GM12878 (cell line): ENCODE data around the gene RABL2A. TPM values are rescaled to one million over a fixed set of nuclear protein-coding genes. Genes with fewer than 3 reads are reported as not detected.
"Not testable (repeated sequence)": the region's sequence is repeated elsewhere in the genome, so short reads cannot be mapped to it uniquely, and the experiment has no call there.

ENCODE experiments used
- ATAC-seq: fragments of 200-7000 bp; cut with Tn5 transposase; 3 replicates; pipeline ENCODE4 v1.9.1; 2020; ENCODE audit warnings: mild to moderate bottlenecking, moderate library complexity
- BruUV-seq: library from RNA; stranded (reverse); fragments of 400-500 nt; replicated peaks from 2 replicates; lab custom pipeline; 2021; lab: Mats Ljungman, UMichigan
- CTCF ChIA-PET: fragments of 300-600 bp; sonication (Branson Sonifier 250); formaldehyde crosslinking; extraction: SDS; loops from one replicate; lab custom pipeline; 2021; ENCODE audit warnings: inconsistent platforms; lab: Yijun Ruan, JAX
- POLR2A ChIA-PET: fragments of 350-600 bp; formaldehyde crosslinking; extraction: SDS; loops from one replicate; lab custom pipeline; 2021; ENCODE audit warnings: inconsistent platforms; lab: Charles Lee
- RAD21 ChIA-PET: fragments of 300-600 bp; sonication (Branson Sonifier 250); formaldehyde crosslinking; loops from one replicate; lab custom pipeline; 2023; ENCODE audit warnings: antibody characterized with exemption; ENCODE audit not compliant: unreplicated experiment; lab: Charles Lee
- SMC1A ChIA-PET: fragments of 300-600 bp; sonication (Branson Sonifier 250); formaldehyde crosslinking; loops from one replicate; lab custom pipeline; 2023; ENCODE audit not compliant: unreplicated experiment, uncharacterized antibody; lab: Charles Lee
- DNase-seq: peaks from one replicate; pipeline ENCODE4 v3.0.0-alpha.2; 2011; ENCODE audit warnings: low read depth, low spot score
- FAIRE-seq: peaks from 3 replicates; lab custom pipeline; 2011; peaks lifted over from hg19 to GRCh38; lab: Jason Lieb, UNC
- H2AFZ ChIP-seq: 2 replicates; pipeline ENCODE4 v1.6.0; 2011; ENCODE audit warnings: low read depth, low read length, control low read depth; ENCODE audit not compliant: control insufficient read depth
- H3K27ac ChIP-seq: 2 replicates; pipeline ENCODE4 v1.5.1; 2011; ENCODE audit warnings: control low read depth; ENCODE audit not compliant: control insufficient read depth, insufficient read depth
- H3K27me3 ChIP-seq, 2 experiments: replicated peaks in 1 of 2; 2 replicates each; pipeline versions ENCODE4 v1.6.0 to v1.6.1; 2011; ENCODE audit warnings: low read length in 1 of 2; ENCODE audit not compliant: control insufficient read depth in 2 of 2, insufficient read depth in 2 of 2
- H3K36me3 ChIP-seq, 2 experiments: 2 replicates each; pipeline ENCODE4 v1.5.1; 2011; ENCODE audit warnings: low read length in 1 of 2; ENCODE audit not compliant: control insufficient read depth in 2 of 2, insufficient read depth in 2 of 2
- H3K4me1 ChIP-seq: 2 replicates; pipeline ENCODE4 v1.6.1; 2011; ENCODE audit warnings: mild to moderate bottlenecking, low read length, moderate library complexity, mixed read lengths; ENCODE audit not compliant: control insufficient read depth, insufficient read depth
- H3K4me2 ChIP-seq: 2 replicates; pipeline ENCODE4 v1.6.0; 2011; ENCODE audit warnings: control low read depth; ENCODE audit not compliant: control insufficient read depth, insufficient read depth
- H3K4me3 ChIP-seq: fragments of 200-600 bp; sonication (generic); 2 replicates; pipeline ENCODE4 v1.5.1; 2016
- H3K79me2 ChIP-seq: 2 replicates; pipeline ENCODE4 v1.6.0; 2011; ENCODE audit warnings: low read length; ENCODE audit not compliant: control insufficient read depth, insufficient read depth
- H3K9ac ChIP-seq: 2 replicates; pipeline ENCODE4 v1.8.0; 2011; ENCODE audit warnings: low read length, control low read depth, mixed read lengths; ENCODE audit not compliant: control insufficient read depth, insufficient read depth
- H3K9me3 ChIP-seq: replicated peaks from 3 replicates; pipeline ENCODE4 v1.5.1; 2011; ENCODE audit warnings: mild to moderate bottlenecking, low read length; ENCODE audit not compliant: control insufficient read depth, insufficient read depth
- H4K20me1 ChIP-seq: 2 replicates; pipeline ENCODE4 v1.6.0; 2011; ENCODE audit not compliant: control insufficient read depth, insufficient read depth
- RELA ChIP-seq: fragments of 450-650 bp; IDR thresholded peaks from 2 replicates; pipeline ENCODE4 v1.8.0; 2014; ENCODE audit warnings: borderline replicate concordance; ENCODE audit not compliant: partially characterized antibody
- ZNF217 ChIP-seq: fragments of 450-650 bp; IDR thresholded peaks from 2 replicates; pipeline ENCODE4 v1.6.1; 2017; ENCODE audit warnings: antibody characterized with exemption, mild to moderate bottlenecking
- WGBS: methylation state at CpG from one replicate; pipeline ENCODE4 v1.1.6; 2016; ENCODE audit warnings: low lambda C conversion rate; ENCODE audit not compliant: insufficient replicate concordance, insufficient coverage; ENCODE audit errors: missing lambda C conversion rate; 5-methylcytosine and 5-hydroxymethylcytosine counted together
- in situ Hi-C: fragments of 300-500 bp; cut with MboI; formaldehyde crosslinking; loops from 9 replicates; pipeline ENCODE4 v1.14.3; 2018; ENCODE audit warnings: mixed read lengths
- intact Hi-C: fragments of 100-400 bp; cut with micrococcal nuclease; formaldehyde crosslinking; loops from one replicate; pipeline ENCODE4 v1.14.2; 2022; ENCODE audit not compliant: unreplicated experiment
- polyA plus RNA-seq, 11 experiments: library from polyadenylated mRNA; depleted of rRNA in 4 of 11; unstranded in 6 of 11; stranded (reverse) in 5 of 11; fragments of >200 nt; fragmentation: Nextera tagmentation in 4 of 11; fragmentation: Illumina TruSeq in 1 of 11; extraction: Ambion mirVana in 4 of 11; extraction: Trizol in 1 of 11; gene quantifications; 1 replicate in 1 of 11; 2 replicates in 10 of 11; pipeline versions ENCODE4 v1.2.1 to v1.2.3, GENCODE V29; 2011 to 2016; ENCODE audit warnings: inconsistent platforms in 2 of 11, missing spikeins in 2 of 11, low read depth in 1 of 11
- total RNA-seq, 4 experiments: library from RNA; depleted of rRNA in 3 of 4; stranded (reverse); fragments of >200 nt in 3 of 4; fragmentation: Illumina TruSeq in 1 of 4; extraction: Trizol in 1 of 4; gene quantifications; 2 replicates each; pipeline versions ENCODE4 v1.2.1 to v1.2.3, GENCODE V29; 2013 to 2021
- TF ChIP-seq, protein P1 (sequence below): fragments of 450-650 bp; IDR thresholded peaks from 2 replicates; pipeline ENCODE4 v1.6.1; 2017; ENCODE audit warnings: mild to moderate bottlenecking, moderate library complexity

Gene RABL2A
- total and polyA plus RNA-seq, 10 of the 15 experiments (the other 5 are each of a cell fraction or from before 2014, with no cell fraction given): 0.87 to 17.9 (median 9.7) TPM

DNA sequence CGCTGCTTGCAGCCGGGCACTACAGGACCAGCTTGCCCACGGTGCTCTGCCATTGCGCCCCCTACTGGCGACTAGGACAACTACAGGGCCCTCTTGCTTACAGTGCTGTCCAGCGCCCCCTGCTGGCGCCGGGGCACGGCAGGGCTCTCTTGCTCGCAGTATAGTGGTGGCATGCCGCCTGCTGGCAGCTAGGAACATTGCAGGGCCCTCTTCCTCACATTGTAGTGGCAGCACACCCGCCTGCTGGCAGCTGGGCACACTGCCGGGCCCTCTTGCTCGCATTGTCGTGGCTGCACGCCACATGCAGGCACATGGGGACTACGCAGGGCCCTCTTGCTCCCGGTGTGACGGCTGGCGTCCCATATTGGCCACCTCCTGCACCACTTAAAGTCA lies 23.0 kb upstream of the RABL2A start (continued):
- TF ChIP-seq, protein P1, sequence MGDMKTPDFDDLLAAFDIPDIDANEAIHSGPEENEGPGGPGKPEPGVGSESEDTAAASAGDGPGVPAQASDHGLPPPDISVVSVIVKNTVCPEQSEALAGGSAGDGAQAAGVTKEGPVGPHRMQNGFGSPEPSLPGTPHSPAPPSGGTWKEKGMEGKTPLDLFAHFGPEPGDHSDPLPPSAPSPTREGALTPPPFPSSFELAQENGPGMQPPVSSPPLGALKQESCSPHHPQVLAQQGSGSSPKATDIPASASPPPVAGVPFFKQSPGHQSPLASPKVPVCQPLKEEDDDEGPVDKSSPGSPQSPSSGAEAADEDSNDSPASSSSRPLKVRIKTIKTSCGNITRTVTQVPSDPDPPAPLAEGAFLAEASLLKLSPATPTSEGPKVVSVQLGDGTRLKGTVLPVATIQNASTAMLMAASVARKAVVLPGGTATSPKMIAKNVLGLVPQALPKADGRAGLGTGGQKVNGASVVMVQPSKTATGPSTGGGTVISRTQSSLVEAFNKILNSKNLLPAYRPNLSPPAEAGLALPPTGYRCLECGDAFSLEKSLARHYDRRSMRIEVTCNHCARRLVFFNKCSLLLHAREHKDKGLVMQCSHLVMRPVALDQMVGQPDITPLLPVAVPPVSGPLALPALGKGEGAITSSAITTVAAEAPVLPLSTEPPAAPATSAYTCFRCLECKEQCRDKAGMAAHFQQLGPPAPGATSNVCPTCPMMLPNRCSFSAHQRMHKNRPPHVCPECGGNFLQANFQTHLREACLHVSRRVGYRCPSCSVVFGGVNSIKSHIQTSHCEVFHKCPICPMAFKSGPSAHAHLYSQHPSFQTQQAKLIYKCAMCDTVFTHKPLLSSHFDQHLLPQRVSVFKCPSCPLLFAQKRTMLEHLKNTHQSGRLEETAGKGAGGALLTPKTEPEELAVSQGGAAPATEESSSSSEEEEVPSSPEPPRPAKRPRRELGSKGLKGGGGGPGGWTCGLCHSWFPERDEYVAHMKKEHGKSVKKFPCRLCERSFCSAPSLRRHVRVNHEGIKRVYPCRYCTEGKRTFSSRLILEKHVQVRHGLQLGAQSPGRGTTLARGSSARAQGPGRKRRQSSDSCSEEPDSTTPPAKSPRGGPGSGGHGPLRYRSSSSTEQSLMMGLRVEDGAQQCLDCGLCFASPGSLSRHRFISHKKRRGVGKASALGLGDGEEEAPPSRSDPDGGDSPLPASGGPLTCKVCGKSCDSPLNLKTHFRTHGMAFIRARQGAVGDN: peak; percentile 71; the same call in 1 of the 2 replicates
- TF ChIP-seq RELA (peak; percentile 78), ZNF217 (peak; percentile 77; the same call in 1 of the 2 replicates)

DNA sequence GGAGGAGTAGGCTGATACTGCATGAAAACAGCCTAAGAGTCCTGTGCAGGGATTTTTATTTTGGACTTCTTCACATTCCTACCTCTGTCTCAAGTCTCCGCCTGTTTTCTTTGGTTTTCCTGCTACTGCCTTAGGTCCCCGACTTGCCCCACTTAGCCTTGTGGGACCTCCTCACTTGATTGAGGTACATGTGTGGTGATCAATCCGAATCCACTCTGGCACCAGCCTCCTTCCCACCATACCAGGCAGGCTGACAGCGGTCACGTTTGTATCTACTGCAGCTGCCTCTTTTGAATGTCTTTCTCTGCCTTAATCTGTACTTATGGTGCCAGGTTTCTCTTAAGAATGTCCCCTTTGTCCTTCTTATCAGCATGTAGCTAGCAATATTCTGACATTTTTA lies 22.4 kb upstream of the RABL2A start:
- ChIA-PET RAD21 (interaction anchor here (0.8 to 2.5 kb wide), 6 partner anchors 87 to 115 kb away, joined by 3 to 32 read pairs (median 6); no protein-coding TSS in a partner anchor), CTCF (interaction anchor here (0.6 to 3.8 kb wide), 19 partner anchors 46 to 374 kb away, joined by 3 to 59 read pairs (median 4); partner anchors contain the start of gene SLC35F5), POLR2A (interaction anchor here (0.6 to 1.7 kb wide), 3 partner anchors 21 to 95 kb away, joined by 3 to 10 read pairs (median 3); no protein-coding TSS in a partner anchor), SMC1A (interaction anchor here (0.7 to 1.9 kb wide), 4 partner anchors 88 to 119 kb away, joined by 3 to 17 read pairs (median 4); no protein-coding TSS in a partner anchor)
- FAIRE-seq, H3K79me2 ChIP-seq, H2AFZ ChIP-seq, H3K4me3 ChIP-seq, H3K9ac ChIP-seq, ATAC-seq, H3K27me3 ChIP-seq, BruUV-seq, H3K9me3 ChIP-seq, H3K4me2 ChIP-seq, H3K27ac ChIP-seq, H4K20me1 ChIP-seq, in situ Hi-C loops, intact Hi-C loops, H3K36me3 ChIP-seq, DNase-seq, H3K4me1 ChIP-seq: not testable (repeated sequence)
- 78% methylated on average over 5 of the region's 5 CpGs for WGBS

DNA sequence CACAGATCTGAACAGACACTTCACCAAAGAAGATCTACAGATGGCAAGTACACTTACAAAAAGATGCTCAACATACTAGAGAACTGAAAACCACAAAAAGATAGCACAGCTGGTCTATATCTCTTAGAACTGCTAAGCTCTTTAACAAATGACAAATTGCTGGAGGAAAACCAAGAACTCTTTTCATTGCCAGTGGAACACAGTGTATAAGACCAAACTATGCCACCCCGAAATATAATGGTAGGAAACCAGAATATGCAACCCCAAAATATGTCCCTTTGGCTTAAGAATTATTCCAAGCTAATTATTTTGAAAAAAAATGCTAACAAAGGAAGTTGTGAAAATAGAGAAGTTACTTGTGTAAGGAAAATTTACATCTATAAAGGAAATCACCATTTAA lies 21.0 kb upstream of the RABL2A start:
- BruUV-seq: not testable (repeated sequence)

More for the DNA sequence above, 21.0 kb upstream of the RABL2A start:
- H3K4me3 ChIP-seq, POLR2A ChIA-PET, FAIRE-seq, H2AFZ ChIP-seq, H3K9ac ChIP-seq, H3K27me3 ChIP-seq, H4K20me1 ChIP-seq, RAD21 ChIA-PET, intact Hi-C loops, H3K36me3 ChIP-seq, H3K4me1 ChIP-seq, in situ Hi-C loops, H3K79me2 ChIP-seq, H3K9me3 ChIP-seq, H3K27ac ChIP-seq, DNase-seq, ATAC-seq, H3K4me2 ChIP-seq: not testable (repeated sequence)
- SMC1A ChIA-PET: interaction anchor here (0.7 kb wide), 1 partner anchor 94 kb away, joined by 3 read pairs; no protein-coding TSS in a partner anchor
- WGBS: 19% methylated on average over 1 of the region's 1 CpG
- CTCF ChIA-PET: interaction anchor here (0.7 to 3.8 kb wide), 2 partner anchors 94 to 212 kb away, joined by 3 to 59 read pairs; no protein-coding TSS in a partner anchor
